GM12875 (cell line): ENCODE results near the gene SP2.

Experiments used
- H3K4me3 ChIP-seq: one replicate; pipeline ENCODE4 v1.5.1; 2011; ENCODE audit warnings: low read depth, low read length, control low read depth
- CTCF ChIP-seq: IDR thresholded peaks from 2 replicates; pipeline ENCODE4 v1.5.1; 2011; ENCODE audit warnings: low read depth, mild to moderate bottlenecking, control low read depth, inconsistent platforms, low read length, moderate library complexity, borderline replicate concordance; ENCODE audit not compliant: insufficient read depth

SP2 gene

GRCh38 chr17:47902039-47902744 lies 6.2 kb downstream of the SP2 start:
- no peak for TF ChIP-seq CTCF
- H3K4me3 ChIP-seq, result no peak overlapping the region

- TF ChIP-seq CTCF, result no peak
- no peak overlapping the region for H3K4me3 ChIP-seq
Observed at GRCh38 chr17:47905221-47905733, 9.2 kb downstream of the SP2 start.

GRCh38 chr17:47906443-47906842 lies 10.4 kb downstream of the SP2 start:
- TF ChIP-seq CTCF, result no peak
- H3K4me3 ChIP-seq, result no peak overlapping the region

GRCh38 chr17:47907932-47908562 lies 12.0 kb downstream of the SP2 start:
- TF ChIP-seq CTCF, result no peak
- H3K4me3 ChIP-seq, result no peak overlapping the region

GRCh38 chr17:47913050-47913449 lies 17.0 kb downstream of the SP2 start:
- TF ChIP-seq CTCF, result no peak
- H3K4me3 ChIP-seq, result no peak overlapping the region

GRCh38 chr17:47914306-47914948 lies 18.4 kb downstream of the SP2 start:
- no peak overlapping the region for H3K4me3 ChIP-seq
- TF ChIP-seq CTCF, result no peak
